ENCODE data around the gene FOXA3.

DNA sequence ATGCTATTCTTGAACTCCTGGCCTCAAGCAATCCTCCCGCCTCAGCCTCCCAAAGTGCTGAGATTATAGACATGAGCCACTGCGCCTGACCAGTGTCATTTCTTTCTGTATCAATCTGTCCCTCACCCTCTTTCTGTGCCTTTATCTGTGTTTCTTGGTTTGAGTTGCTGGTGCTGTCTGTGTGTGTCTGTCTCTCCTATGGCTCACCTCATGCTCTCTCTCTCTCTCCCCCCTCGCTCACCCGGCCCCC lies 12.0 kb downstream of the FOXA3 start:
- TF ChIP-seq, protein P1, sequence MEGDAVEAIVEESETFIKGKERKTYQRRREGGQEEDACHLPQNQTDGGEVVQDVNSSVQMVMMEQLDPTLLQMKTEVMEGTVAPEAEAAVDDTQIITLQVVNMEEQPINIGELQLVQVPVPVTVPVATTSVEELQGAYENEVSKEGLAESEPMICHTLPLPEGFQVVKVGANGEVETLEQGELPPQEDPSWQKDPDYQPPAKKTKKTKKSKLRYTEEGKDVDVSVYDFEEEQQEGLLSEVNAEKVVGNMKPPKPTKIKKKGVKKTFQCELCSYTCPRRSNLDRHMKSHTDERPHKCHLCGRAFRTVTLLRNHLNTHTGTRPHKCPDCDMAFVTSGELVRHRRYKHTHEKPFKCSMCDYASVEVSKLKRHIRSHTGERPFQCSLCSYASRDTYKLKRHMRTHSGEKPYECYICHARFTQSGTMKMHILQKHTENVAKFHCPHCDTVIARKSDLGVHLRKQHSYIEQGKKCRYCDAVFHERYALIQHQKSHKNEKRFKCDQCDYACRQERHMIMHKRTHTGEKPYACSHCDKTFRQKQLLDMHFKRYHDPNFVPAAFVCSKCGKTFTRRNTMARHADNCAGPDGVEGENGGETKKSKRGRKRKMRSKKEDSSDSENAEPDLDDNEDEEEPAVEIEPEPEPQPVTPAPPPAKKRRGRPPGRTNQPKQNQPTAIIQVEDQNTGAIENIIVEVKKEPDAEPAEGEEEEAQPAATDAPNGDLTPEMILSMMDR (optimal IDR thresholded peaks at IDR 0.05 in 1 of 3, IDR thresholded peaks at IDR 0.05 in 1 of 3, conservative IDR thresholded peaks at IDR 0.05 in 1 of 3; ENCODE audit: extremely low read depth in 1 of 3, insufficient read depth in 2 of 3, low read length in 3 of 3) = no peak
- TF ChIP-seq EZH2 (IDR thresholded peaks at IDR 0.05; ENCODE audit: low read length) = no peak

Measured in keratinocyte (primary cell).